GM18505 (cell line): Measurements from ENCODE around the gene MS4A5.

Source experiments
- ATAC-seq: cut with Tn5 transposase; IDR thresholded peaks from one replicate; pipeline ENCODE4 v1.9.1; 2021; ENCODE audit not compliant: unreplicated experiment
- POLR2A ChIP-seq: IDR thresholded peaks from 4 replicates; pipeline ENCODE4 v1.6.1; 2011; ENCODE audit warnings: borderline replicate concordance; ENCODE audit not compliant: insufficient read depth, insufficient read length; ENCODE audit errors: extremely low read depth

Gene MS4A5

GRCh38 chr11:60429272-60429671 lies at the start of gene MS4A5:
TSS of gene MS4A5 (plus strand) at chr11:60429572. CDS start at chr11:60429675, 103 bp downstream.
- ATAC-seq, result no peak
- TF ChIP-seq POLR2A, result no peak

GRCh38 chr11:60389279-60389910 lies 40.0 kb upstream of the MS4A5 start:
- ATAC-seq, result peak; percentile 89
- no peak for TF ChIP-seq POLR2A

GRCh38 chr11:60390419-60390818 lies 39.0 kb upstream of the MS4A5 start:
- no peak for ATAC-seq

GRCh38 chr11:60392361-60392760 lies 37.0 kb upstream of the MS4A5 start:
- no peak for ATAC-seq
- no peak for TF ChIP-seq POLR2A

More at GRCh38 chr11:60390419-60390818, 39.0 kb upstream of the MS4A5 start:
- TF ChIP-seq POLR2A, result no peak

- no peak for ATAC-seq
- no peak for TF ChIP-seq POLR2A
Observed at GRCh38 chr11:60393016-60393415, 36.4 kb upstream of the MS4A5 start.

GRCh38 chr11:60394666-60395380 lies 34.5 kb upstream of the MS4A5 start:
- no peak for ATAC-seq
- TF ChIP-seq POLR2A, result no peak

GRCh38 chr11:60396382-60396781 lies 33.0 kb upstream of the MS4A5 start, which contains the start of gene MS4A14:
TSS of gene MS4A14 (plus strand) at chr11:60396459. CDS start at chr11:60396579, 120 bp downstream.
- TF ChIP-seq POLR2A, result no peak
- ATAC-seq, result no peak

- no peak for TF ChIP-seq POLR2A
- ATAC-seq, result peak; percentile 73
Observed at GRCh38 chr11:60396799-60397198, 32.6 kb upstream of the MS4A5 start.

GRCh38 chr11:60420015-60420414 lies 9.4 kb upstream of the MS4A5 start:
- TF ChIP-seq POLR2A, result no peak
- no peak for ATAC-seq

- no peak for TF ChIP-seq POLR2A
- no peak for ATAC-seq
Observed at GRCh38 chr11:60422609-60423008, 6.8 kb upstream of the MS4A5 start.

GRCh38 chr11:60428517-60428916 lies 855 bp upstream of the MS4A5 start:
- no peak for TF ChIP-seq POLR2A
- ATAC-seq, result no peak

GRCh38 chr11:60431251-60431650 lies 1.9 kb downstream of the MS4A5 start:
- no peak for ATAC-seq
- no peak for TF ChIP-seq POLR2A

- no peak for TF ChIP-seq POLR2A
- ATAC-seq, result no peak
Observed at GRCh38 chr11:60433401-60433800, 4.0 kb downstream of the MS4A5 start.

- no peak for TF ChIP-seq POLR2A
- ATAC-seq, result no peak
Observed at GRCh38 chr11:60447070-60447469, 17.7 kb downstream of the MS4A5 start.
